Astrocyte of the spinal cord (primary cell): Measurements from ENCODE around the gene SMAP2.

Experiments
- DNase-seq: peaks from one replicate; pipeline ENCODE4 v3.0.0; 2011; ENCODE audit warnings: low read depth, low spot score
- H3K4me3 ChIP-seq: 2 replicates; pipeline ENCODE4 v1.5.1; 2011; ENCODE audit warnings: low read depth, mild to moderate bottlenecking, low read length, moderate library complexity
- CTCF ChIP-seq: IDR thresholded peaks from 2 replicates; pipeline ENCODE4 v1.5.1; 2012; ENCODE audit warnings: low read depth, mild to moderate bottlenecking, low read length, inconsistent platforms
- in situ Hi-C: cut with HindIII; loops from 2 replicates; pipeline ENCODE4 v1.10.0; 2017; ENCODE audit warnings: low sequenced_read_pairs

SMAP2 gene

DNA sequence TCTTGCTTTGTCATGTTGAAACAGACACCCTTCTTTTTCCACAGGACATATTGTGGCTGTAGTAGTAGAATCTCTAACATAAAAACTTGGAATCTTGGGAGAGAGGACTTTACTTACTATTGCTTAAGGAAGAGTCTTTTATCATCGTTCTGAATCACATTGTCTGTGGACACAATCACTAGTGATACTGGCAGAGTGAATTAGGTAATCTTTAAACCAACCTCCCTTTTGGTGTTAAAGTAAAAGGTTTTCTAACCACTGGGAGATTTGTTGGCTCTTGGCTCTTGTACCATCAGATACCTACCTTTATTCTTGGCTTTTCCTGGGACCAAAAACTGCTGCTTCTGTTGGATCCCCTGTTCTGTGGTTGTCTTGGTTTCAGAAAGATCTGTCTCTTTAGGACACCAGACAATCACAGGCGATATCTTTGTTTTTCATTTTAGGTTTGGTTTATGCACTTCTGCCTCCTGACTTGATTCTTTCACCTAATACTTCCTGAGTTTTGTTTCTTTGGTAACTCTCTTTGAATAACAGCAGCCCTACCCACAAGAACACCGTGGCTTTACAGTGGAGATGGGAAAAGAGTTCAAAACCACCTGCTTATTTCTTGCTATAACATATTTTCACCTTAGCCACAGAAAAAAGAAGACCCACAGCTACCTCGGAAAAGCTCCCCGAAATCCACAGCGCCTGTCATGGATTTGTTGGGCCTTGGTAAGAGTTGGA, 40.2 kb downstream of the SMAP2 start:
- in situ Hi-C loops: no loop called here
- no peak overlapping the region for H3K4me3 ChIP-seq
- no peak for DNase-seq
- TF ChIP-seq CTCF: no peak

DNA sequence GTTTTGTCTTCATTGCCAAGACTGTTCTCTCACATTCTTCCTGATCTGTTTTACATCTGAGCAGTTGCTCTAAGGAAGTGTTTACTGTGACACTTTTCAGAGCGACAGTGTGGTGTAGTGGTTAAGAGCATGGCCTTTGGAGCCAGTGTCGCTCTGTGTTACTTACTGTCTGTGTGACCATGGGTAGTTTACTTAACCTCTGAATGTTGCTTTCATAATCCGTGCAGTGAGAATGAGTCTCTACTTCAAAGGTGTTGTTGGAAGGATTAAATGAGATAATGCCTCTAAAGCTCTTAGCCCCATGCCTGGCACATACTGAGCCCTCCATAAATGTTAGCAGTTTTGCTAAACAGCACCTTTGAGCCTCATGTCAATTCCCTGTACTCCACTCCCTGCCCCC, 40.8 kb downstream of the SMAP2 start:
- no peak for DNase-seq
- H3K4me3 ChIP-seq: no peak overlapping the region
- TF ChIP-seq CTCF: no peak
- in situ Hi-C loops: no loop called here

- DNase-seq: no peak
- in situ Hi-C loops: no loop called here
- no peak overlapping the region for H3K4me3 ChIP-seq
- no peak for TF ChIP-seq CTCF
Observed at GRCh38 chr1:40416709-40417108, 43.2 kb downstream of the SMAP2 start.

- DNase-seq: peak; percentile 35
- H3K4me3 ChIP-seq: no peak overlapping the region
- in situ Hi-C loops: no loop called here
- no peak for TF ChIP-seq CTCF
Observed at GRCh38 chr1:40421431-40422384, 48.2 kb downstream of the SMAP2 start.

- TF ChIP-seq CTCF: no peak
- DNase-seq: no peak
- no peak overlapping the region for H3K4me3 ChIP-seq
- in situ Hi-C loops: no loop called here
Observed at GRCh38 chr1:40422630-40423263, 49.2 kb downstream of the SMAP2 start.

- no peak overlapping the region for H3K4me3 ChIP-seq
- in situ Hi-C loops: no loop called here
- no peak for TF ChIP-seq CTCF
- DNase-seq: no peak
Observed at GRCh38 chr1:40423264-40423642, 49.7 kb downstream of the SMAP2 start.
